GM12865 (cell line): ENCODE measurements around the gene LAMC3.

ENCODE experiments used
- DNase-seq: peaks from one replicate; pipeline ENCODE4 v3.0.0; 2010; ENCODE audit warnings: low read depth
- H3K4me3 ChIP-seq: 2 replicates; pipeline ENCODE4 v1.5.1; 2011; ENCODE audit warnings: mild to moderate bottlenecking, low read depth, low read length, control low read depth
- TF ChIP-seq, protein P1 (sequence below): IDR thresholded peaks from 2 replicates; pipeline ENCODE4 v1.5.1; 2011; ENCODE audit warnings: low read length, control low read depth, low read depth, inconsistent platforms; ENCODE audit not compliant: insufficient read depth; ENCODE audit errors: missing control alignments

LAMC3 gene

DNA sequence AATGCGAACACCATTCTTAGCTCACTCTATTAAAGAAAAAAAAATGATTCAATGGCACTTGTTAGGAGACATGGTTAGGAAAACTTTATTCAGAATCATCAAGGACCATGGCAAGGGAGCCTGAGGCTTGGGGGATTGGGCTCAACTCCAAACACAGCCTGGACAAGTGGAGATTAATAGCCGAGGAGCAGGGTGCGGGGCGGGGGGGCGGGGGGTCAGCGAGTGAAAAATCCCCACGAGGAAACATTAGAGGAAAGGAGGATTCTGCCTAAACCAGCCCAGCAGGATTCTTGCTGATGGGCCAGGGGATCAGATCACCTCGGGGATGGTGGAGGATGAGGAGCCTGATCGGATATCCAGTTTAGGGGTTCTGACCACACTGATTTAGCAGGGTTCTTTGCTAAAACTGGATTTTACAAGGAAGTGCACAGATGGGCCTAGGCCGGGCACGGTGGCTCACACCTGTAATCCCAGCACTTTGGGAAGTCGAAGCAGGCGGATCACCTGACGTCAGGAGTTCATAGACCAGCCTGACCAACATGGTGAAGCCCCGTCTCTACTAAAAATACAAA lies 45.6 kb upstream of the LAMC3 start:
- H3K4me3 ChIP-seq = no peak overlapping the region
- TF ChIP-seq, protein P1, sequence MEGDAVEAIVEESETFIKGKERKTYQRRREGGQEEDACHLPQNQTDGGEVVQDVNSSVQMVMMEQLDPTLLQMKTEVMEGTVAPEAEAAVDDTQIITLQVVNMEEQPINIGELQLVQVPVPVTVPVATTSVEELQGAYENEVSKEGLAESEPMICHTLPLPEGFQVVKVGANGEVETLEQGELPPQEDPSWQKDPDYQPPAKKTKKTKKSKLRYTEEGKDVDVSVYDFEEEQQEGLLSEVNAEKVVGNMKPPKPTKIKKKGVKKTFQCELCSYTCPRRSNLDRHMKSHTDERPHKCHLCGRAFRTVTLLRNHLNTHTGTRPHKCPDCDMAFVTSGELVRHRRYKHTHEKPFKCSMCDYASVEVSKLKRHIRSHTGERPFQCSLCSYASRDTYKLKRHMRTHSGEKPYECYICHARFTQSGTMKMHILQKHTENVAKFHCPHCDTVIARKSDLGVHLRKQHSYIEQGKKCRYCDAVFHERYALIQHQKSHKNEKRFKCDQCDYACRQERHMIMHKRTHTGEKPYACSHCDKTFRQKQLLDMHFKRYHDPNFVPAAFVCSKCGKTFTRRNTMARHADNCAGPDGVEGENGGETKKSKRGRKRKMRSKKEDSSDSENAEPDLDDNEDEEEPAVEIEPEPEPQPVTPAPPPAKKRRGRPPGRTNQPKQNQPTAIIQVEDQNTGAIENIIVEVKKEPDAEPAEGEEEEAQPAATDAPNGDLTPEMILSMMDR = no peak
- no peak for DNase-seq

DNA sequence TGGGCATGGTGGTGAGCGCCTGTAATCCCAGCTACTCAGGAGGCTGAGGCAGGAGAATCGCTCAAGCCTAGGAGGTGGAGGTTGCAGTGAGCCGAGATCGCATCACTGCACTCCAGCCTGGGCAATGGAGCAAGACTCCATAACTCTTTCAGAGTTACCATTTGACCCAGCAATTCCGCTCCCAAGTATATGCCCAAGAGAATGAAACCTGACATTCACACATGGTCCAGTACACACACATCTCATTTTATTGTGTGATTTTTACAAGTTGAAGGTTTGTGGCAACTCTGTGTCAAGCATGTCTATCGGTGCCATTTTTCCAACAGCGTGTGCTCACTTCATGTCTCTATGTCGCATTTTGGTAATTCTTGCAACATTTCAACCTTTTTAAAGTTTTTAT lies 45.1 kb upstream of the LAMC3 start:
- TF ChIP-seq, protein P1 = no peak
- no peak overlapping the region for H3K4me3 ChIP-seq
- no peak for DNase-seq

DNA sequence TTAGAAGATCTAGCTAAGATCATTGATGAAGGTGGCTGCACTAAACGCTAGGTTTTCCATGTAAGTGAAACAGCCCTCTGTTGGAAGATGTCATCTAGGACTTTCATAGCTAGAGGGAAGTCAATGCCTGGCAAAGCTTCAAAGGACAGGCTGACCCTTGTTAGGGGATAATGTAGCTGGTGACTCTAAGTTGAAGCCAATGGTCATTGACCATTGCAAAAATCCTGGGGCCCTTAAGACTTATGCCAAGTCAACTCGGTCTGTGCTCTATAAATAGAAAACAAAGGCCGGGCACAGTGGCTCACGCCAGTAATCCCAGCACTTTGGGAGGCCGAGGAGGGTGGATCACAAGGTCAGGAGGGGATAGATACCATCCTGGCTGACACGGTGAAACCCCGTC lies 43.3 kb upstream of the LAMC3 start:
- TF ChIP-seq, protein P1 = no peak
- H3K4me3 ChIP-seq = no peak overlapping the region
- no peak for DNase-seq

DNA sequence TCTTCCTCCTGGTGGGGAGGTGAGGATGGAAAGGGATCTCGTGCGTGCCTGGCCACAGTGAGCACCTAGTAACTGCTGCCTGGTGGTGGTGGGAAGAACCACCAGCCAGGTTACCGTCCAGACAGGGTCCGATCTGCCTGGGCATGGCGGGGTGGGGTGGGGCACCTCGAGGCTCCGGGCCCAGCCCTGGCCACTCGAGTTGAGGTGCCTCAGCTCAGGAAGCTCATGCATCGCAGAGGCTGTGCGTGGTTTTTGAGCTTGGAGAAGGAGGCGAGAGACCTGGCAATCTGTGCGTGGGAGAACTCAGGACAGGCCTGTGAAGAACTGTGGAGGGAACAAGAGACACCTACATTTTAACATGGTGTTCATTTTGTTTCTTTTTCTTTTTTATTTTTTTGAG lies 38.9 kb upstream of the LAMC3 start:
- no peak for DNase-seq
- TF ChIP-seq, protein P1 = no peak
- H3K4me3 ChIP-seq = no peak overlapping the region

DNA sequence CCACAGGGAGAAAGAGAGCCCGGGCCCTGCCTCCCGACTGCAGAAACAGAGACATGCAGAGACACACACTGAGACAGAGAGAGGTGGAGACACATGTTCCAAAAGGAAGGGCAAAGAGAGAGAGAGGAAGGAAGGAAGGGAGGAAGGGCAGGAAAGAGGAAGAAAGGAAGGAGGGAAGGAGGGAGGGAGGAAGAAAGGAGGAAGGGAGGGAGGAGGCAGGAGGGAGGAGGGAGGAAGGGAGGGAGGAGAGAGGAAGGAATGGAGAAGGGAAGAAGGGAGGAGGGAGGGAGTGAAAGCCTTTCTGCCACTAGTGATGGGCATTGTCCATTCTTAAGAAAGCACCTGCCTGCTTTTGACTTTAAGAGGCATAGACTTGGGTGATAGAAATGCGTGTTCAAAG lies 38.1 kb upstream of the LAMC3 start:
- TF ChIP-seq, protein P1 = no peak
- DNase-seq = no peak
- no peak overlapping the region for H3K4me3 ChIP-seq

DNA sequence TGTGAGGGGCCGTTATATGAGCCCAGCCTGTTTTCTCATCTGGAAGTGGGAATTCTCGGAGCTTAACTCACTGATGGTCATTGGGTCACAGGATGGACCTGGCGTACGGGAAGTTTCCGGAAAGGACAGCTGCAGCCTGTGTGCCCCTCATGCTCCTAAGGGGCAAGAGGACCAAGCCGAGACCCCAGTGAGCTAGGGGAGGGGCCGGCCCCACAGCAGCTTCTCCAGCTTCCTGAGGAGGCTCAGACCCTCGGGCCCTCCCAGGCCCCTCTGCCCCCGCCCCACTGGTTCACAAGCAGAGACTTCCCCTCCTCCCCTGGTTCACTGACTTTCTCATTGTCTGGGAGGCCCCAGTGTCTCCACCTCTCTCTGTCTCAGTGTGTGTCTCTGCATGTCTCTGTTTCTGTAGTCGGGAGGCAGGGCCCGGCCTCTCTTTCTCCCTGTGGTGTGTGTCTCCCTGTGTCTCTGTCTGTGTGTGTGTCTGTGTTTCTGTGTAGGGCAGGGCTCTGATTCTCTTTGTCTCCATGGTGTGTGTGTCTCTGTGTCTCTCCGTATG lies 37.6 kb upstream of the LAMC3 start:
- no peak for DNase-seq
- TF ChIP-seq, protein P1 = no peak
- H3K4me3 ChIP-seq = no peak overlapping the region
